Activated CD8-positive, alpha-beta T cell treated with anti-CD3 and anti-CD28 coated beads for 36 hours (primary cell): Measurements from ENCODE around the gene CXCL10. TPM values are rescaled to one million over a fixed set of nuclear protein-coding genes. Genes with fewer than 3 reads are reported as not detected.

Experiments
- ATAC-seq: fragments of 200-7000 bp; cut with Tn5 transposase; one replicate; pipeline ENCODE4 v1.10.0; 2021; ENCODE audit warnings: mild to moderate bottlenecking, moderate library complexity
- CTCF ChIA-PET: fragments of 350-600 bp; sonication (Branson Sonifier 250); formaldehyde crosslinking; loops from one replicate; lab custom pipeline; 2021; ENCODE audit warnings: antibody characterized with exemption; lab: Charles Lee
- POLR2A ChIA-PET: fragments of 350-600 bp; sonication (Branson Sonifier 250); formaldehyde crosslinking; loops from one replicate; lab custom pipeline; 2021; ENCODE audit warnings: antibody characterized with exemption; lab: Charles Lee
- DNase-seq: peaks from one replicate; pipeline ENCODE4 v3.0.0-alpha.2; 2020
- H3K27ac Mint-ChIP-seq: one replicate; pipeline ENCODE4 v1.8.0; 2021; ENCODE audit warnings: mild to moderate bottlenecking, mixed read lengths
- H3K27me3 Mint-ChIP-seq: one replicate; pipeline ENCODE4 v1.8.0; 2021; ENCODE audit warnings: mixed read lengths
- H3K36me3 Mint-ChIP-seq: one replicate; pipeline ENCODE4 v1.8.0; 2021; ENCODE audit warnings: low read depth, mixed read lengths
- H3K4me1 Mint-ChIP-seq: one replicate; pipeline ENCODE4 v1.8.0; 2021; ENCODE audit warnings: low read depth, mixed read lengths
- H3K4me3 Mint-ChIP-seq: one replicate; pipeline ENCODE4 v1.8.0; 2021; ENCODE audit warnings: mild to moderate bottlenecking, moderate library complexity, mixed read lengths
- H3K9me3 Mint-ChIP-seq: one replicate; pipeline ENCODE4 v1.8.0; 2021; ENCODE audit warnings: mixed read lengths
- intact Hi-C: fragments of 100-400 bp; cut with micrococcal nuclease; formaldehyde crosslinking; loops from one replicate; pipeline ENCODE4 v1.10.0; 2022
- total RNA-seq, 2 experiments: library from RNA; stranded (reverse); gene quantifications; one replicate each; pipeline ENCODE4 v1.2.3, GENCODE V29; 2021
- TF ChIP-seq, protein P1 (sequence below): fragments of 200-600 bp; IDR thresholded peaks from one replicate; pipeline ENCODE4 v1.8.0; 2022; ENCODE audit warnings: antibody characterized with exemption, mild to moderate bottlenecking

CXCL10 gene
- total RNA-seq, 2 experiments from 2014 or later, result 0.68 to 1.1 TPM

- Mint-ChIP-seq H3K27me3 (peaks cover 21% of the 10 kb centered on the region), H3K4me3 (no peak overlapping the region), H3K4me1 (peaks cover 42% of the 10 kb centered on the region), H3K9me3 (no peaks in the 10 kb centered on the region), H3K36me3 (no peaks in the 10 kb centered on the region), H3K27ac (no peak overlapping the region)
- POLR2A ChIA-PET, result interaction anchor here (0.7 to 0.9 kb wide), 3 partner anchors 65 to 628 kb away, joined by 3 to 4 read pairs (median 3); no protein-coding TSS in a partner anchor
- intact Hi-C loops, result loop anchor here (10.0 kb wide), 1 partner anchor 167 kb away; no protein-coding TSS in a partner anchor
- DNase-seq (no peak), ATAC-seq (no peak)
- CTCF ChIA-PET, result interaction anchor here (1.5 to 5.1 kb wide), 2 partner anchors 65 to 166 kb away, joined by 4 to 62 read pairs; no protein-coding TSS in a partner anchor
- TF ChIP-seq, protein P1, sequence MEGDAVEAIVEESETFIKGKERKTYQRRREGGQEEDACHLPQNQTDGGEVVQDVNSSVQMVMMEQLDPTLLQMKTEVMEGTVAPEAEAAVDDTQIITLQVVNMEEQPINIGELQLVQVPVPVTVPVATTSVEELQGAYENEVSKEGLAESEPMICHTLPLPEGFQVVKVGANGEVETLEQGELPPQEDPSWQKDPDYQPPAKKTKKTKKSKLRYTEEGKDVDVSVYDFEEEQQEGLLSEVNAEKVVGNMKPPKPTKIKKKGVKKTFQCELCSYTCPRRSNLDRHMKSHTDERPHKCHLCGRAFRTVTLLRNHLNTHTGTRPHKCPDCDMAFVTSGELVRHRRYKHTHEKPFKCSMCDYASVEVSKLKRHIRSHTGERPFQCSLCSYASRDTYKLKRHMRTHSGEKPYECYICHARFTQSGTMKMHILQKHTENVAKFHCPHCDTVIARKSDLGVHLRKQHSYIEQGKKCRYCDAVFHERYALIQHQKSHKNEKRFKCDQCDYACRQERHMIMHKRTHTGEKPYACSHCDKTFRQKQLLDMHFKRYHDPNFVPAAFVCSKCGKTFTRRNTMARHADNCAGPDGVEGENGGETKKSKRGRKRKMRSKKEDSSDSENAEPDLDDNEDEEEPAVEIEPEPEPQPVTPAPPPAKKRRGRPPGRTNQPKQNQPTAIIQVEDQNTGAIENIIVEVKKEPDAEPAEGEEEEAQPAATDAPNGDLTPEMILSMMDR, result no peak
Measured at GRCh38 chr4:76061421-76061820, 38.1 kb upstream of the CXCL10 start.

GRCh38 chr4:76060506-76060905 lies 37.2 kb upstream of the CXCL10 start:
- DNase-seq (no peak), ATAC-seq (no peak)
- Mint-ChIP-seq H3K4me3 (no peak overlapping the region), H3K9me3 (no peaks in the 10 kb centered on the region), H3K36me3 (no peaks in the 10 kb centered on the region), H3K4me1 (peaks cover 48% of the 10 kb centered on the region), H3K27me3 (peaks cover 28% of the 10 kb centered on the region), H3K27ac (no peak overlapping the region)
- POLR2A ChIA-PET, result no interaction called here
- intact Hi-C loops, result loop anchor here (10.0 kb wide), 1 partner anchor 166 kb away; no protein-coding TSS in a partner anchor
- CTCF ChIA-PET, result interaction anchor here (5.1 kb wide), 1 partner anchor 64 kb away, joined by 62 read pairs; no protein-coding TSS in a partner anchor
- TF ChIP-seq, protein P1, result no peak

- ATAC-seq, result peak; percentile 60
- DNase-seq, result peak; percentile 7
- Mint-ChIP-seq H3K4me1 (peaks cover 55% of the 10 kb centered on the region), H3K27ac (no peak overlapping the region), H3K27me3 (peaks cover 32% of the 10 kb centered on the region), H3K4me3 (no peak overlapping the region), H3K36me3 (no peaks in the 10 kb centered on the region), H3K9me3 (no peaks in the 10 kb centered on the region)
- POLR2A ChIA-PET, result interaction anchor here (0.7 kb wide), 1 partner anchor 606 kb away, joined by 3 read pairs; no protein-coding TSS in a partner anchor
- TF ChIP-seq, protein P1, result no peak
- CTCF ChIA-PET, result interaction anchor here (2.4 kb wide), 1 partner anchor 64 kb away, joined by 23 read pairs; no protein-coding TSS in a partner anchor
- intact Hi-C loops, result loop anchor here (10.0 kb wide), 1 partner anchor 165 kb away; no protein-coding TSS in a partner anchor
Measured at GRCh38 chr4:76059750-76060149, 36.5 kb upstream of the CXCL10 start.

GRCh38 chr4:76058888-76059426 lies 35.7 kb upstream of the CXCL10 start:
- Mint-ChIP-seq H3K36me3 (no peaks in the 10 kb centered on the region), H3K4me1 (peaks cover 56% of the 10 kb centered on the region), H3K27ac (peak overlapping the region; percentile 62), H3K9me3 (no peaks in the 10 kb centered on the region), H3K4me3 (no peak overlapping the region), H3K27me3 (peaks cover 33% of the 10 kb centered on the region)
- CTCF ChIA-PET, result interaction anchor here (1.1 to 2.4 kb wide), 5 partner anchors 8 to 67 kb away, joined by 3 to 23 read pairs (median 6); no protein-coding TSS in a partner anchor
- no peak for ATAC-seq
- TF ChIP-seq, protein P1, result no peak
- intact Hi-C loops, result no loop called here
- POLR2A ChIA-PET, result interaction anchor here (0.7 to 1.7 kb wide), 4 partner anchors 34 to 607 kb away, joined by 3 to 5 read pairs (median 4); partner anchors contain the start of gene SDAD1
- DNase-seq, result no peak

DNA sequence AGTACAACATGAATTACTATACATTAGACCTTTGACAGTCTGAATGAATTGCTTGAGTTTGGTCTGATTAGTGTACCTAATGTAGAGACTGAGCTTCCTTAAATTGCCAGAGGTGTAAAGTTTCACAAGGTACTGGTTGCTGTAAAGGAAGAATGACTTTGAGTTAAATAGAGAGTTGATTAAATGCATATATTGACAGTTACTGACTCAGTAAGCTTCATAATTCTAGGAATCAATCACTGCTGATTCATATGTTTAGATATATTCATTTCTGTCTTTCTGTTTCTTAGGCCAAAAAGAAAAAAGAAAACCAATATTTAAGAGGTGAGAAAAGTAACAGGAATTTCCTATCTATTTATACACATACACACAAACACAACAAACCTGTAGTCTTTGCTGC lies 35.0 kb upstream of the CXCL10 start:
- peaks cover 56% of the 10 kb centered on the region for H3K4me1 Mint-ChIP-seq
- no peaks in the 10 kb centered on the region for H3K36me3 Mint-ChIP-seq
- intact Hi-C loops, result no loop called here
- POLR2A ChIA-PET, result interaction anchor here (1.1 to 1.7 kb wide), 2 partner anchors 34 to 43 kb away, joined by 4 to 5 read pairs; no protein-coding TSS in a partner anchor
- H3K4me3 Mint-ChIP-seq, result no peak overlapping the region
- TF ChIP-seq, protein P1, result no peak
- no peaks in the 10 kb centered on the region for H3K9me3 Mint-ChIP-seq
- H3K27me3 Mint-ChIP-seq, result peaks cover 37% of the 10 kb centered on the region
- CTCF ChIA-PET, result interaction anchor here (1.1 to 2.4 kb wide), 5 partner anchors 9 to 66 kb away, joined by 3 to 23 read pairs (median 6); no protein-coding TSS in a partner anchor
- ATAC-seq (peak; percentile 70), DNase-seq (no peak)
- H3K27ac Mint-ChIP-seq, result peak overlapping the region; percentile 62
